GDM1 (cell line): Measurements from ENCODE around the gene MMP17.

Experiments used
- DNase-seq: peaks from one replicate; lab custom pipeline; 2025; lab: John Stamatoyannopoulos, UW

The MMP17 gene

DNA sequence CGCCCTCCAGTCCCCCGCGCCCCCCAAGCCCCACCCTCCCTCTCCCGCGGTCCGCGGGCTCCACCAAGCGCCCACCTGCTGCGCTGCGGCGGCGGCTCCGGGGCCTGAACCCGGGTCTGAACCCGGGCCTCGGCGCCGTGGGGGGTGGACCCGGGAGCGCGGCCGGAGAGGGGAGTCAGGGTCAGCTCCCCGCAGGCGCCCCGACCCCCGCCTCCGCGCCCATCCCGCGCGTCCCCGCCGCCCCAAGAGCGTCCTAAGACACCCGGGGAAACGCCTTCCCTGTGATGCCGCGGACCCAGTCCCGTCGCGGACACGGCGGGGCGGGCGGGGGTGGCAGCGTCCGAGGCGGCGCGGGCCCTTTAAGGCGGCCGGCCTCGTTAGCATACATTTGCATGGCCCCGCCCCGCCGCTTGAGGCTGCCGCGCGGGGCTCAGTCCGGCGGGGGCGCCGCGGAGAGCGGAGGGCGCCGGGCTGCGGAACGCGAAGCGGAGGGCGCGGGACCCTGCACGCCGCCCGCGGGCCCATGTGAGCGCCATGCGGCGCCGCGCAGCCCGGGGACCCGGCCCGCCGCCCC, at the start of gene MMP17:
Gene MMP17 (plus strand): TSS at position 433 of the 574 bp plus-strand sequence. CDS start 102 bp downstream, at position 535.
- DNase-seq: no peak

DNA sequence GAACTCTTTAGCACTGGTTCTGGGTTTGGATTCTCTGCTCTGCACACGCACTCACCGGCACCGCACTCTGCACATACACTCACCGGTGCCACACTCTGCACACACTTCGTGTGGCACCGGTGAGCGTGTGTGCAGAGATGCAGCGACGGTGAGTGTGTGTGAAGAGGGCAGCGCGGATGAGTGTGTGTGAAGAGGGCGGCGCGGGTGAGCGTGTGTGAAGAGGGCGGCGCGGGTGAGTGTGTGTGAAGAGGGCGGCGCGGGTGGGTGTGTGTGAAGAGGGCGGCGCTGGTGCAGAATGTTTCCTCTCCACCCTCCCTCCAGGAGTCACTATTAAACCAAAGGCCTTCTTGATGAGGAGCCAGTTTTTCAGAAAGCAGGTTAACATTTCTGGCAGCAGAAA, 49.2 kb upstream of the MMP17 start:
- no peak for DNase-seq

DNA sequence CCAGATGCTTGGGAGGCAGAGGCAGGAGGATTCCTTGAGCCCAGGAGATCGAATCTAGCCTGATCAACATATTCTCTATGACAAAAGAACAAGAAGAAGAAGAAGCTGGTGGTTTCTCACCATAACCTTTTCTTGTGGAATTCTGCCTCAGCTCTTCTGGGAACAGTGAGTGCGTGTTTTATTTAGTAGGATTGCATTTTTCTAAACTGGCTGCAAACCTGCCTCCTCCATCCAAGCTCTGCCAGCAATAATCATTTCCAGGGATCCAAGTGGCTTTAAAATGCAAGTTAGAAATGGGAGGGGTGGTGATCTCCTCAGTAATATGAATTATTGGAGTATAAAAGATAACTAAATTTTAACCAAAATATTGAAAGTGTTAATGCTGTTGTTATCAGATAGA, 46.1 kb upstream of the MMP17 start:
- DNase-seq: no peak

DNA sequence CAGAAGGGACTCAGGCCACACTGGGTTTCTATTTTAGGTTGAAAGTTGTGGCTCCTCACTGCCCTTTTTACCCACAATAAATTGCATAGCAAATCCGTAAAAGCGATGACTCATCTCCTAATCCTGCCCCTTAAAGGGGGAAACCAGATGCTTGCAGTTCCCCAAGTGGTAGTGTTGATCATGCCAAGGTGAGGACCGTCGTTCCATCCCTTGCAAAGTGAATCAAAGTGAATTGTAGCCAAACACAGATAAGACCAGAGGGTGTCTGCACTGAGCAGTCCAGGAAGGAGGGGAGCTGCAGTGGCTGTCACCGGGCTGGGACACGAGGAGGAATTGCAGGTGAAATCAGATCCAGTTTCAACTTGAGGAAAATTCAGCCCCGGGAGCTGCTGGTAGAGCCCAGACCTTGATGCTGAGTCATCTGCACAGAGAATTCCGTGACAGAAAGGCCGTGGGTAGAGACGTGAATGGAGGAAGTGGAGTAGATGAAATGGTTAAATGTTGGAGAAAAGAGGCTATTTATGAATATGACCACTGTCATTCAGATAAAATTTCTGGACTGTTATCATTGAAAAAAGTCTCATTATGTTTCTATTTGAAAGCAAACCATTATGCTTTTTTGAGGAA, 44.2 kb upstream of the MMP17 start:
- no peak for DNase-seq

DNA sequence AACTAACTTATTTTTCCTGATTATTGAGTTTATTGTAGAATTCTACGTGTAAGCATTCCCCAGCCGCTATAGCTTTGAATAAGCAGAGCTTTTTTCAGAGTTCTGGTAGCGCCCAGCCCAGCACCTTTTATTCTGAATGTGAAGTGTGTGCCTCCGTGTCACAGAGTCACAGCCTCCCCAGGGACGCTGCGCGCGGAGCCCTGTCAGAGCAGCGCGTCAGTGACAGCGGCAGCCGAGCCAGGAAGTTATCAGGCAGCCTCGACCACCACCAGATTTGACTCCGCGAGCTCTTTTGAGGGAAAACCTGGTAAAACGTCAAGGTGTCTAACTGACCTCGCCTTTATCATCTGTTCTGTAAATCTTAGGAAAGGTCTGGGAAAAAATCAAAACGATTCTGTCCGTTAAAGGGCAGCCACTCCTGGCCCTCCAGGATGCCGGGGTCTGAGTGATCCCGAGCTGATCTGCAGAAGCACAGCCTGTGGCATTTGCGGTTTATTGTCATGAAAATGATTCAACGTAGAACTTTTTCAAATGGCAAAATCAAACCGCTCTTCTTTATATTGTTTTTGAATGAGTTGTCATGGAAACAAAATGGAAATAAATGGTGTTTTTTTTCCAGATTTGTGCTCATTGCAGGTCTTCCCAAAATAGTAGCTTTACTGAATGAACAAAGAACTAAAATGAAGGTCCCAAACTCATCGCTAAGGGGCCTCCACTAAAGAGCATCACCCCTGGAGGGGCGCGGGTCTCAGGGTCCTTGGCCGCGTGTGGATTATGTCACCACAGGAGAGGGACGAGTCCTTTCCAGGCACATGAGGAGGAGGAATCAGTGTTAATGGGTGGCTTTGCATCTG, 43.1 kb upstream of the MMP17 start:
- no peak for DNase-seq

DNA sequence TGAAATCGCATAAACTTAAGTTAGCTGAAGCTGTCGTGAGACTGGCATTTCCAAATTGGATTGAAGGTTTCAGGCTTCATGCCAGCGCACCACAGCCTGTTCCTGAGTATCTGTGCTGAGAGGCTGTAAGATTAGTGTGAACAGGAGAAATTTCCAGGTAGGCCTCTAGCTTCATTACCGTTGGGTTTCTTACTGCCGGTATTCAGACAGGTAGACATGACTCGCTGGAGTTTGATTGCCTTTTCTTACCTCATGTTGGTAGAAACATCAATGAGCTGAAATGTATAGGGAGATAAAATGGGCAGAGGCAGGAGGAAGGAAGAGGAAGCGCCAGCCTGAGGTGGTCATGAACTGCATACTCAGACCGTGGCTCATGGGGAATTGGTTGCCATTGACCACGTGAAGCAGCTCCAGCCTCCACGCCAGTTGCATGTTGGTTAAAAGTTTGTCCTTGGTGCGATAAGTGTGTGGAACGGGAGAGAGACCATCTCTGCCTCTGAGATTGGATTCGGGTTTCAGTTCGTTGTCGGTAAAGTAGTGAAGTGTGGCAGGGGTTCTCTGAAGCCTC, 42.3 kb upstream of the MMP17 start:
- DNase-seq: no peak

DNA sequence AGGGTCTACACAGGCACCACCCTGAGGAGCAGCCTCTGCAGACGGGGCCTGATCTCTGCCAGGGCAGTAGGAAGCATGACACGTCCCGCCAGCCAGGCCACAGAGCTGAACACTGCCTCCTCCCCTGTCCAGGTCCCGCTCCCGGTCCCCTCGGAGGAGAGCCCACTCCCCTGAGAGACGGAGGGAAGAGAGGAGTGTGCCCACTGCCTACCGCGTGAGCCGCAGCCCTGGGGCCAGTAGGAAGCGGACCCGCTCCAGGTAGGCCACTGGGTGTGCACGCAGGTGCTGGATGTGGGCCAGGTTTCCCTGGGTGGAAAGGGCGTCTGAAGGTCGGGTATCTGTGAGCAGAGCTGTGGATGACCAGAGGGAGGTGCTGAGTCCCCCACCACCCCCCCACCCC, 41.9 kb upstream of the MMP17 start:
- no peak for DNase-seq

DNA sequence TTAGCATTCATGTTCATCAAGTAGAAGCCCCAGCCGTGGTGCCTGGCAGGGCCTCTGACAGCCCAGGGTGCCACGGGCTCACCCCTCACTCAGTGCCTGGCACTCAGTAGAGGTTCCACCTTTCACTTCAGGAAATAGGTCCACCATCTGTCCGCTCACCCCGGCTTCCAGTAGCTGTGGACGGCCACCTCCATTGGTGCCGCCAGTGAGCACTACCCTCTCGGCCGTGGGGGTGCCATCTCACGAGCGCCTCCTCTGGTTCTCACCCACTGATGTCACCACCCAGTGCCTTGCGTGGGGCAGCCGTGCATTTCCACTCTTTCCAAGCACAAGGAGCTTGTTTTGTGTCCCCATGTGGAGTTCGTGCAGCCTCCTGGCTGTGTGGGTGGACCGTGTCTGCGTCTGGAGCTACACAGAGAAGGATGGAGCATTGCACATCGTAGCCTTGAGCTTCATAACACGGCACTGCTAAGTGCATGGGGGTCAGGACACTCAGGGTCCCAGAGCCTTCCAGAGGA, 41.0 kb upstream of the MMP17 start:
- no peak for DNase-seq

DNA sequence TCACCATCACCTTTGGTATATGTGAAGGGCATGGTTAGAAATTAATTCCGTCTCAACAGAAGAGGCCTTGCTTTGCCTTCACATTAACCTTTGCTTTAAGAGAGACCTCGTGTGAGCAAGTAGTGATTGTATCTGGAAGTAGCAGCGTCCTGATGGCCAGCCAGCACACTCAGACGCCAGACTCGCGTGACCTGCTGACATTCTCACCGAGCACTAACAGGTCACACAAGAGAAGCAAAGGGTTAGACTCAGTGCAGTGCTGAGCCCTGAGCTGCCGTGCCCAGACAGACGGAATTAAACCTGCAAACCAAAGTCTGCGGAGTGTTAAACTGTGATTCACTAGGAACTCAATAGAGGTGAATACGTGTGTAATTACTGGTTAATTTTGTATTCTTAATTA, 40.1 kb upstream of the MMP17 start:
- DNase-seq: no peak

DNA sequence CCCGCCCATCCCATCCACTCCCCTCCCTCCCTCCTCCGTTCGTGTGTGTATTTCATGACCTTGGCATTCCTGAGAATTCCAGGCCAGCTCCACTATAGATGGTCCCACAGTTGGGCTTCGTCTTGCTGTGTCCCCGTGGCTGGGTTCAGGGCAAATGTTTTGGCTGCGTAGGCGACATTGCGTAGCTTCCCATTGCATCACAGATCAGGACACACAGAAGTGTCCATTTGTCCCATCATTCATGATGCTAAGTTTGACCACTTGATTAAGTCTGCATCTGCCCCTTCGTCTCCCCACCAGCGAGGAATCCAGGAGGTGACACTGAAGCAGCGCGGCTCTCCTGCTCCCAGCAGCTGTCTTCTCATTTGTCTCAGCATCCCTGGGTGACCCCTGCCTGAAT, 38.6 kb upstream of the MMP17 start:
- DNase-seq: no peak

DNA sequence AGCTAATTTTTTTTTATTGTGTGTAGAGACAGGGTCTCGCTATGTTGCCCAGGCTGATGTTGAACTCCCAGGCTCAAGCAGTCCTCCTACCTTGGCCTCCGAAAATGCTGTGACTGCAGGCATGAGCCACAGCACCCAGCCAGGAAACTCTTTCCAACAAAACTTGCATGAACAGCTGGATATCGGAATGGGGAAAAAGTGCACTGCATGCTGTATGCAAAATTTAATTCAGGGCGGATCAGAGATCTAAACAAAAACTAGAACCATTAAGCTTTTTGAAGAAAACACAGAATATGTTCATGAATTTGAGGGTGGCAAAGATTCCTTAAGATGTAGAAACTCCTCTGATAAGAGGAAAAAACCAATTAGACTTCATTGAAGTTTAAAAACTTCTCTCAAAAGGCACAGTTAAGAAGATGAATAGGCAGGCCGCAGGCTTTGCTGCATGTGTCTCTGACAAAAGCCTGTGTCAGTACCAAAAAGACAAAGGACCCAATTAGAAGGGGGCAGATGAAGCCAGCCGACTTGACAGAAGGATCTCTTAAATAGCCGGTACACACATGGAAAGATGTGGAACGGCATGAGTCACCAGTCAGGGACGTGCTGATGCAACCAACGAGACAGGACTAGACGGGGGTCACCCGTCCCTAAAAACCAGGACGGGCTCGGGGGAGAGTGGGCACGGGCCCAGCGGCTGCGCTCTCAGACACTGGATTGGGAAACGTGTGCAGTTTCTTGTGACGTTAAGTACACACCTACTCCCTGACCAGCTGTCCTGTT, 34.8 kb upstream of the MMP17 start:
- no peak for DNase-seq

DNA sequence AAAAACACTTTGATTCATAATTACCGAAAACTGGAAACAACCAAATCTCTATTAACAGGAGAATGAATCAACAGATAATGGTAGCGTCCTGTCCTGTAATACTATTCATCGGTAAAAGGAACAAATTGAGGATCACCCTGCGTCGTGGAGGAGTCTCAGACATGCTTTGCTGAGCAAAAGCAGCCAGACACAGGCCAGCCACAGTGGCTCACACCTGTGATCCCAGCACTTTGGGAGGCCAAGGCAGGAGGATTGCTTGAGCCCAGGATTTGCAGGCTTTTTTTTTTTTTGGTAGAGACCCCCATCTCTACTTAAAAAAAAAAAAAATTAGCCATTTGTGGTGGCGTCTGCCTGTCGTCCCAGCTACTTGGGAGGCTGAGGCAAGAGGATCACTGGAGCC, 34.1 kb upstream of the MMP17 start:
- DNase-seq: no peak

DNA sequence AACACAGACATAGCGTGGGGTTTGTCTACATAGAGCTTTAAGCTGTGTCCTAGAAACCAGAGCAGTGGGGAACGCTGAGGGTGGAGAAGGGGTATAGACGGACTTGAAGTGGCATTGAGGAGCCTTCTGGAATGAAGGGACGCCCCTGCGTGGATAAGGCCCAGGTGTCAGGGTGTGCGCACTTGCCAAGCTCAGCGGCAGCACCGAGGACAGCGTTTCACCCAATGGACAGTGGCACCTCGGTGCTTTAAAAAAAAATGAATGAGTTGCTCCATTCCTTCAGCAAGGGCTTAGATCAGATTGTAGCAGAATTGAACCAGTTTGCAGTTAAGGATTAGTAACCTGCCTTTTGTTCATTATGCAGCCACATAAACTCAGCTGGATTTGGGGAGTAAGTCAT, 33.6 kb upstream of the MMP17 start:
- DNase-seq: no peak

DNA sequence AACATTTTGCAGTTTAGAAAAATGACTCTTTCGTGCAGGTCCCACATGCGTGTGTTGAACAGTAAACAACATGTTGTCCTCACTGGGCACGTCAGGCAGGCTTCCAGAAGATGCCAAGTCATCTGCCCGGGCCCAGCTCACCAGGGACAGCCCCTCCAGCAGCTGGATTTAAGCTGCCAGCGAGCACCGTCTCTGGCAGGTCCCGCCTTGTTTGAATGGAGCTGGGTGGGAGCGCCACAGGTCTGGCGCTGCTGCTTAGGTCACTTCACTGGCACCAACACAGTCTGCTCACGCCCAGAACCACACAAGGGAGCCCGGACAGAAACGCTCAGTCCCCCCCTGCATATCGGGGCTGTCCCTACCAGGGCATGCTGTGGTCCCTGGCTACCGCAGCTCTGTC, 33.1 kb upstream of the MMP17 start:
- DNase-seq: no peak

DNA sequence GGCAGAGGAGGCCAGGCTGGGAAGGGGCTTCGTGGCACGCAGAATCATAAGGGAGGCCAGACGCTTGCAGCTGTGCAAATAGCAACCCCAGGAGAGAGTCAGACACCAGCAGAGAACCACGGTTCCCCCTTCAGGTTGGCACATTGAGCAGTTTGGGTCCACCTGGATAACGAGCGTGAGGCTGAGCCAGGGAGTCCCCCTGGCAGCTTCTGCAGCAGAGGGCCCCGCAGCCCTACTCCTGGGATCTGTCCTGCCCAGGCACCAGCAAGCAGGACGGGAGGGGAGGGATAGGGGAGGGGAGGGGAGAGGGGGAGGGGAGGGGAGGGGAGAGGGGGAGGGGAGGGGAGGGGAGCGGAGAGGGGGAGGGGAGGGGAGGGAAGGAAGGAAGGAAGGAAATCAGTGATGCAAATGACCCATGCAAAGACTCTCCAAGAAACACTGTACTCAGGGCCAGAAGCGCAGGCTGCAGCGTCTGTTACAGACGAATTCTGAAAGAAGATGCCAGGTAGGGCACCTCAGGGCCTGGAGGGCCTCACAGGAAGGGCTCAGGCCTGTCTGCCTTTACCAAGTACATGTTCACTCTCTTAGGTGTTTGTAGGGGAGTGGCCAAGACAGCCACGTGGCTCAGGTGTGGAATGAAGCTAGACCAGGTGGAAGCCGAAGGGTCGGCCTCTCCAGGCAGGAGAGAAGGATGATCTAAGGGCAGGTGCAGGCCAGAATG, 32.3 kb upstream of the MMP17 start:
- DNase-seq: no peak

DNA sequence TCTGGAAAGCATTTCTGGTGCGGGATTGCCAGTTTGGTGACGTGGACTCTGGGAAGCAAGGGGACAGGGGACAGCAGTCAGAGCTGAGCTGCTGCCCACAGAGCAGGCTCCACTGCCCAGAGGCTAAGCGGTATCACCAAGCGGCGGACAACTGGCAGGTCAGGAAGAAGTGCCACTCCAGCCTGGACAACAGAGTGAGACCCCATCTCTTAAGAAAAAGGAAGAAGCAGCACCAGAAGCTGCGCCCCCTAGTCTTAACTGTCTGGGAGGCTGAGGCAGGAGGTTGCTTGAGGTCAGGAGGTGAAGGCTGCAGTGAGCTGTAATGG, 31.8 kb upstream of the MMP17 start:
- no peak for DNase-seq

DNA sequence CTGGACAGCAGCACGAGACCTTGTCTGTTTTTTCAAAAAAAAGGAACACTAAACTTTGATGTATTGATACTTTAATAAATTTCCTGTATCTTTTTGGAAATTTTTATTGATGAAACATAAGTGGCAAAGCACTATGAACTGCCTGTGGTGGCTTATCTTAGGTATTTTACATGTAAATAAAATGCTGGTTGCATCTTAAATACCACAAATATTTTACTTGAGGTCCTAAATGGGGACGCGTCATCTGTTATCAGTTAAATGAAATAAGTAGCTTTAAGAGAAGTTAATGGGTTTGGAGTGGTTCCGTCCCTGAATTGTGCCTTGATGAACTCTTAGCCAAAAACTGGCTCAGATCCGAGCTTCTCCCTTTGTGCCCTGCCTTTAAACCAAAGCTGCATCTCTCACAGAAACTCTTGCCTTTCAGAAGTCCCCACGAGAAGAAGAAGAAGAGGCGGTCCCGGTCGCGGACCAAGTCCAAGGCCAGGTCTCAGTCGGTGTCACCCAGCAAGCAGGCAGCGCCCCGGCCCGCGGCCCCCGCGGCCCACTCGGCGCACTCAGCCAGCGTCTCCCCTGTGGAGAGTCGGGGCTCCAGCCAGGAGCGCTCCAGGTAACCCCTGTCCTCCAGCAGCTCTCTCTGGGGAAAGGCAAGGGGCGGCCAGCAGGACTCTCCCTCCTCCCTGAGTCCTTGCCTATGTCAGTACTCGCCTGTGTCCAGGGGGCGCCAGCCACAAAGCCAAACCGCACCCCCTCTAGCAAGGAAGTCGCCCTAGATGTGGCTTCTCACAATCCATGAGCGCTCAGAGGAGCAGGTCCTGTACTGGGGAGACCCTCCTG, 31.2 kb upstream of the MMP17 start:
- DNase-seq: no peak

DNA sequence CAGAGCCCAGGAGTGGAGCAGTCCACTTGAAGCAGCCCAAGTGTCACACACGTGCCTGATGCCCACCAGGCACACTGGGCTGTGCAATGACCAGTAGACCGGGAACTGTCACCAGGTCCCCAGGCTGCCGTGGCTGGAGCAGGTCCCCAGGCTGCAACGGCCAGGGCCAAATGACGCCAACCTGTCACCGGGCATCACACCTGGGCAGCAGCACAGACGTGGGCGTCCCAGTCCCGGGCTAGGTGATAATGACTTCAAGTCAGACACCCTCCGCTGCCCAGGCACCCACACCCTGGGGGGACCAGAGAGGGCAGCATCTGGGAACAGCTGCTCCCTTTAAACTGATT, 30.6 kb upstream of the MMP17 start:
- DNase-seq: no peak

DNA sequence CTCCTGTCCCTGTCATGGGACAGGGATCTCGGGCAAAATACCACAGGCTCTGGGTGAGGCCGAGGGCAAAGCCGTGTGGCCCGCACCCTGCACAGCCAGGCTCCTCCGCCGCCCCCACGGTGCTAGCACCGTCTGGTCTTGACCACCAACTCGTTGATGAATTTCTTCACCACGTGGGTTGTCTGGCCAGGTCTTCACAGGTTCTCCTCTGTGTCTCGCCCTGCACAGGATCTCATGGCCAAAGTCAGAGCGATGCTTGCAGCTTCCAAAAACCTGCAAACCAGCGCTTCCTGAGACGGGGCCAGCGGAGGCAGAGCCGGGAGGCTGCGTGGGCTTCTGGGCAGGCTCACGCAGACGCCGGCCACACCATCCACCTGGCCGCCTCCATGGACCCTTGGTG, 29.0 kb upstream of the MMP17 start:
- DNase-seq: no peak

DNA sequence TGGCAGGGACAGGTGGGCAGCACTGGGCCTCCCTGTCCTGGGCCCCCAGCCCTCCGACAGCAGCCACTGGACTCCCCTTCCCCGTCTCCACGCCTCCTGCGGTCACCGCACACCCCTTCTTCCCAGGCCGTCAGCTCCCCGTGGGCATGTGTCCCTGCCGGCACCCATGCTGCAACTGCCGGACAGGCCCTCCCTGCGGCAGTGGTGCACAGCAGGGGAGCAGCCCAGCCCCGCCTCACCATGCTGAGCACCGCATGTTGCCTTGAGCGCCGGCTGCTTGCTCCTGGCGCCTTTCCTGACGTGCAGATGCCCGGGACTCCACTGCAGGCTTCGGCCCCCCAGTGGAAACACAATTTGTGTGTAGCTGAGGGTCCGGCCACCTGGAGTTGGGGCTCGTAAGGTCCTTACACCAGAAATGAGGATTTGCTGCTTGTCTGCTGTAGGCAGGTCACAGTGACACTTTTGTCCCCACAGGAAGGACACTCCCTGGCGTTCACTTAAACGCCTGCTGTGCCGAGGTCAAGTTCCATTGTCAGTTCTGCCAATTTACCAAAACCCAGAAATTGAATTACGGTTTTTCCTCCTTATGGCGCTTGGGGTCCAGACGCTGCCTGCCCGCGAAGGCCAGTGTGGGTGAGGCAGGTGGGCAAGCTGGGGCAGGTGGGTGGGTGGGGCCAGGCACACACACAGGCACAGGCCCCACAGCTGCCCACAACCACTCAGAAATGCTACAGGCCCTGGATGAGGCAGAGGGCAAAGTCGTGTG, 28.2 kb upstream of the MMP17 start:
- DNase-seq: no peak
